Superior temporal gyrus (tissue), 1 donor: ENCODE results near the gene LRMDA.

ENCODE experiments used
- DNase-seq: peaks from one replicate; pipeline ENCODE4 v3.0.0-alpha.2; 2016; ENCODE audit errors: extremely low spot score

LRMDA gene

GRCh38 chr10:75952093-75952492, 520.7 kb downstream of the LRMDA start:
- no peak for DNase-seq

- DNase-seq: no peak
These were observed 523.1 kb downstream of the LRMDA start for GRCh38 chr10:75954486-75954885.

GRCh38 chr10:75955973-75956502, 524.6 kb downstream of the LRMDA start:
- no peak for DNase-seq

- DNase-seq: no peak
These were observed 525.2 kb downstream of the LRMDA start for GRCh38 chr10:75956624-75957023.

GRCh38 chr10:75957314-75958120, 526.1 kb downstream of the LRMDA start:
- DNase-seq: no peak

GRCh38 chr10:75959209-75959608, 527.8 kb downstream of the LRMDA start:
- DNase-seq: no peak

- DNase-seq: no peak
These were observed 528.5 kb downstream of the LRMDA start for GRCh38 chr10:75959912-75960311.

- DNase-seq: no peak
These were observed 531.1 kb downstream of the LRMDA start for GRCh38 chr10:75962395-75963061.

- DNase-seq: no peak
These were observed 536.1 kb downstream of the LRMDA start for GRCh38 chr10:75967491-75967890.

GRCh38 chr10:75969031-75969430, 537.6 kb downstream of the LRMDA start:
- DNase-seq: no peak

- DNase-seq: no peak
These were observed 540.2 kb downstream of the LRMDA start for GRCh38 chr10:75971402-75972211.

- DNase-seq: no peak
These were observed 541.3 kb downstream of the LRMDA start for GRCh38 chr10:75972491-75973276.

GRCh38 chr10:75974080-75974479, 542.7 kb downstream of the LRMDA start:
- no peak for DNase-seq

- DNase-seq: peak; percentile 57
These were observed 545.3 kb downstream of the LRMDA start for GRCh38 chr10:75976681-75977080.

GRCh38 chr10:75977139-75977538, 545.7 kb downstream of the LRMDA start:
- no peak for DNase-seq

GRCh38 chr10:75978213-75978612, 546.8 kb downstream of the LRMDA start:
- no peak for DNase-seq

- DNase-seq: no peak
These were observed 549.1 kb downstream of the LRMDA start for GRCh38 chr10:75980419-75981002.

GRCh38 chr10:75982611-75983369, 551.4 kb downstream of the LRMDA start:
- no peak for DNase-seq

GRCh38 chr10:75984067-75984466, 552.6 kb downstream of the LRMDA start:
- DNase-seq: no peak

- no peak for DNase-seq
These were observed 556.2 kb downstream of the LRMDA start for GRCh38 chr10:75987616-75988015.
